GM20000 (cell line): ENCODE data around the gene DTNA.

Experiments used
- DNase-seq: peaks from one replicate; pipeline ENCODE4 v3.0.0; 2012; ENCODE audit warnings: low spot score
- CTCF ChIP-seq: IDR thresholded peaks from 2 replicates; pipeline ENCODE4 v1.5.1; 2012; ENCODE audit warnings: mild to moderate bottlenecking, control low read depth; ENCODE audit errors: extremely low read depth, missing control alignments

The DTNA gene

GRCh38 chr18:34796035-34796657, 86.0 kb downstream of the DTNA start:
- DNase-seq, result no peak
- no peak for TF ChIP-seq CTCF

- no peak for DNase-seq
- no peak for TF ChIP-seq CTCF
Measured at GRCh38 chr18:34799291-34799690, 89.2 kb downstream of the DTNA start.

GRCh38 chr18:34800381-34800780, 90.3 kb downstream of the DTNA start:
- TF ChIP-seq CTCF, result no peak

GRCh38 chr18:34801774-34802173, 91.7 kb downstream of the DTNA start:
- no peak for TF ChIP-seq CTCF
- DNase-seq, result no peak

More at GRCh38 chr18:34800381-34800780, 90.3 kb downstream of the DTNA start:
- DNase-seq, result no peak

GRCh38 chr18:34802959-34803358, 92.9 kb downstream of the DTNA start:
- no peak for DNase-seq
- TF ChIP-seq CTCF, result no peak

GRCh38 chr18:34803877-34804400, 93.8 kb downstream of the DTNA start:
- DNase-seq, result no peak
- no peak for TF ChIP-seq CTCF

- no peak for TF ChIP-seq CTCF
- DNase-seq, result no peak
Measured at GRCh38 chr18:34805103-34805877, 95.2 kb downstream of the DTNA start.
